GM12874 (cell line): Measurements from ENCODE around the gene ITPRIPL1.

Source experiments
- CTCF ChIP-seq: IDR thresholded peaks from 2 replicates; pipeline ENCODE4 v1.5.1; 2011; ENCODE audit warnings: low read depth, mild to moderate bottlenecking, control low read depth, low read length, moderate library complexity; ENCODE audit not compliant: insufficient read depth

ITPRIPL1 gene

GRCh38 chr2:96325041-96325883 is at the start of gene ITPRIPL1:
Gene ITPRIPL1 (plus strand): TSS chr2:96325317. CDS start chr2:96325840, 523 bp downstream.
- TF ChIP-seq CTCF: no peak

- TF ChIP-seq CTCF: no peak
These were observed 48.2 kb upstream of the ITPRIPL1 start for GRCh38 chr2:96276787-96277499.

GRCh38 chr2:96287273-96287856 is 37.8 kb upstream of the ITPRIPL1 start:
- TF ChIP-seq CTCF: no peak

GRCh38 chr2:96291751-96292150 is 33.4 kb upstream of the ITPRIPL1 start:
- no peak for TF ChIP-seq CTCF

- no peak for TF ChIP-seq CTCF
These were observed 28.2 kb upstream of the ITPRIPL1 start for GRCh38 chr2:96296925-96297324.

GRCh38 chr2:96301865-96302264 is 23.3 kb upstream of the ITPRIPL1 start:
- TF ChIP-seq CTCF: no peak

GRCh38 chr2:96304606-96305005 is 20.5 kb upstream of the ITPRIPL1 start:
- TF ChIP-seq CTCF: no peak
